HepG2 (cell line): Measurements from ENCODE around the gene POLE.

Experiments used
- FOXP1 ChIP-seq, 2 experiments: fragments of 450-650 bp in 1 of 2; IDR thresholded peaks; 2 replicates each; pipeline ENCODE4 v1.6.1; 2017 to 2018; ENCODE audit warnings: antibody characterized with exemption in 1 of 2
- SRF ChIP-seq: IDR thresholded peaks from 2 replicates; pipeline ENCODE4 v1.6.1; 2011; ENCODE audit warnings: mild to moderate bottlenecking, low read depth, low read length, moderate library complexity
- ZFP1 ChIP-seq: IDR thresholded peaks from 2 replicates; pipeline ENCODE4 v1.6.1; 2016
- ZNF777 ChIP-seq: sonication (generic); formaldehyde crosslinking; IDR thresholded peaks from 2 replicates; pipeline ENCODE4 v1.4.0; 2020; ENCODE audit warnings: missing genetic modification reagents
- TF ChIP-seq, protein P1 (sequence below): sonication (generic); formaldehyde crosslinking; IDR thresholded peaks from 2 replicates; pipeline ENCODE4 v1.8.1; 2023; ENCODE audit warnings: mild to moderate bottlenecking, inconsistent platforms, moderate library complexity, missing genetic modification reagents, borderline replicate concordance
- TF ChIP-seq, protein P2 (sequence below): sonication (generic); formaldehyde crosslinking; IDR thresholded peaks from 2 replicates; pipeline ENCODE4 v1.4.0; 2020; ENCODE audit warnings: missing genetic modification reagents

DNA sequence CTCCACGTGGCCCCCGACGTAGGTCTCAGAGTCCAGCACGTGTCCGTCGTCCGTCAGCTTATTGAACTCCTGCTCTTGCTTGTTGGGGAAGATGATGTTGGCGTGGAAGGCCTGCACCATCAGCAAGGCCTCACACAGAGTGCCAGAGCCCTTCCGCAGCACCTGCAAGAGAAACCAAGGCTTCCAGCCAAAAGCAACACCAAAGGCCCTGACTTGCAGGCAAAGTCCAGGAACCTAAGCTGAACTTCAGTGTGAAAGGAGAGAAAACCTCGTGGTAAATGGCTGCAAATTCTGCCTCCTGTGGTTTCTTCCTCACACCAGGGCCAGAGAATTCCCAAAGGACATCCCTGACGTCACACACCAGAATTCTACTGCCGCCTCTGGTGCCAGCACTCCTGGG, 14.5 kb downstream of the POLE start:
- TF ChIP-seq FOXP1 (IDR thresholded peaks at IDR 0.05) = no peak
- no peak for TF ChIP-seq FOXP1 (CRISPR knock-in tag; IDR thresholded peaks at IDR 0.05)
- TF ChIP-seq, protein P1, sequence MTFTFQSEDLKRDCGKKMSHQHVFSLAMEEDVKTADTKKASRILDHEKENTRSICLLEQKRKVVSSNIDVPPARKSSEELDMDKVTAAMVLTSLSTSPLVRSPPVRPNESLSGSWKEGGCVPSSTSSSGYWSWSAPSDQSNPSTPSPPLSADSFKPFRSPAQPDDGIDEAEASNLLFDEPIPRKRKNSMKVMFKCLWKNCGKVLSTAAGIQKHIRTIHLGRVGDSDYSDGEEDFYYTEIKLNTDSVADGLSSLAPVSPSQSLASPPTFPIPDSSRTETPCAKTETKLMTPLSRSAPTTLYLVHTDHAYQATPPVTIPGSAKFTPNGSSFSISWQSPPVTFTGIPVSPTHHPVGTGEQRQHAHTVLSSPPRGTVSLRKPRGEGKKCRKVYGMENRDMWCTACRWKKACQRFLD (CRISPR knock-in tag) = no peak
- TF ChIP-seq, protein P2, sequence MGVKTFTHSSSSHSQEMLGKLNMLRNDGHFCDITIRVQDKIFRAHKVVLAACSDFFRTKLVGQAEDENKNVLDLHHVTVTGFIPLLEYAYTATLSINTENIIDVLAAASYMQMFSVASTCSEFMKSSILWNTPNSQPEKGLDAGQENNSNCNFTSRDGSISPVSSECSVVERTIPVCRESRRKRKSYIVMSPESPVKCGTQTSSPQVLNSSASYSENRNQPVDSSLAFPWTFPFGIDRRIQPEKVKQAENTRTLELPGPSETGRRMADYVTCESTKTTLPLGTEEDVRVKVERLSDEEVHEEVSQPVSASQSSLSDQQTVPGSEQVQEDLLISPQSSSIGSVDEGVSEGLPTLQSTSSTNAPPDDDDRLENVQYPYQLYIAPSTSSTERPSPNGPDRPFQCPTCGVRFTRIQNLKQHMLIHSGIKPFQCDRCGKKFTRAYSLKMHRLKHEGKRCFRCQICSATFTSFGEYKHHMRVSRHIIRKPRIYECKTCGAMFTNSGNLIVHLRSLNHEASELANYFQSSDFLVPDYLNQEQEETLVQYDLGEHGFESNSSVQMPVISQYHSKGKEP (CRISPR knock-in tag) = no peak
- TF ChIP-seq SRF = no peak
- TF ChIP-seq ZNF777 (CRISPR knock-in tag) = no peak
- TF ChIP-seq ZFP1 (CRISPR knock-in tag) = no peak
